ENCODE measurements around the gene EAF2. TPM values are rescaled to one million over a fixed set of nuclear protein-coding genes. Genes with fewer than 3 reads are reported as not detected.

Gene EAF2
- 3.9 and 5.5 TPM in 2 replicates for total RNA-seq (2014; rRNA removed; shearing (Covaris generic))

- H3K4me3 ChIP-seq (ENCODE audit: insufficient read depth, low read depth, low read length): peak within 1 kb of the TSS; percentile 71
- DNase-seq: peak; percentile 97
- H3K36me3 ChIP-seq (replicated peaks; ENCODE audit: control insufficient read depth, insufficient read depth, low read length): no peaks in the 10 kb centered on the region; the same call in 1 of the 2 replicates
- H3K27me3 ChIP-seq (ENCODE audit: control insufficient read depth, insufficient read depth, low read length): peaks cover 4% of the 10 kb centered on the region
These were observed at the start of gene EAF2, which contains the start of gene IQCB1 for GRCh38 chr3:121834671-121835464. EAF2 (plus strand) TSS chr3:121835209; CDS start chr3:121835286, 77 bp downstream. IQCB1 (minus strand) TSS chr3:121835060; CDS start chr3:121828960, 6,100 bp downstream.

DNA sequence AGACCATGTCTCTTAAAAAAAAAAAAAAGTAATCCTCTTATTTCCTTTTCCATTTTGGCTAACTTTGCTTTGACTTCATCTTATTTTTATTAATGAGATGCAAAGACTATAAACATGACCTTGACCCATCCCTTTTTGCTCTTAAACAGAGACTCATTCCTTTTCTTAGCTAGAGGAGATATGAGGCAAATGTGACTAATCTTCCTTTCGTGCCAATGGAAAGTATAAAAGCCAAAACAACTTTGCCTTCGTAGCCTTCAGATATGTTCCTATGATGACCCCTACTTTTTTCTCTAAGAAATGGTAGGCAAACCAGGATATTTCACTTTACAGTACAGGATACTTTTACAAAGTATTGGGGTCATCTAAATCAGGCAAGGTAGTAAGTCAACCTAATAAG is 48.5 kb upstream of the EAF2 start:
- H3K36me3 ChIP-seq (replicated peaks; ENCODE audit: control insufficient read depth, insufficient read depth, low read length): peaks cover 6% of the 10 kb centered on the region
- H3K27me3 ChIP-seq (ENCODE audit: control insufficient read depth, insufficient read depth, low read length): no peaks in the 10 kb centered on the region
- H3K4me3 ChIP-seq (ENCODE audit: insufficient read depth, low read depth, low read length): no peak overlapping the region
- no peak for DNase-seq

GRCh38 chr3:121793078-121793477 is 41.9 kb upstream of the EAF2 start:
- H3K4me3 ChIP-seq (ENCODE audit: insufficient read depth, low read depth, low read length): no peak overlapping the region
- peaks cover 4% of the 10 kb centered on the region for H3K36me3 ChIP-seq (replicated peaks; ENCODE audit: control insufficient read depth, insufficient read depth, low read length)

GRCh38 chr3:121794264-121794983 is 40.6 kb upstream of the EAF2 start:
- no peaks in the 10 kb centered on the region; the same call in 1 of the 2 replicates for H3K36me3 ChIP-seq (replicated peaks; ENCODE audit: control insufficient read depth, insufficient read depth, low read length)
- DNase-seq: no peak
- no peaks in the 10 kb centered on the region for H3K27me3 ChIP-seq (ENCODE audit: control insufficient read depth, insufficient read depth, low read length)
- no peak overlapping the region for H3K4me3 ChIP-seq (ENCODE audit: insufficient read depth, low read depth, low read length)

More at GRCh38 chr3:121793078-121793477, 41.9 kb upstream of the EAF2 start:
- DNase-seq: no peak
- no peaks in the 10 kb centered on the region for H3K27me3 ChIP-seq (ENCODE audit: control insufficient read depth, insufficient read depth, low read length)

GRCh38 chr3:121796970-121797369 is 38.0 kb upstream of the EAF2 start:
- Histone ChIP-seq H3K27me3 (ENCODE audit: control insufficient read depth, insufficient read depth, low read length) (no peaks in the 10 kb centered on the region), H3K4me3 (ENCODE audit: insufficient read depth, low read depth, low read length) (no peak overlapping the region), H3K36me3 (replicated peaks; ENCODE audit: control insufficient read depth, insufficient read depth, low read length) (no peaks in the 10 kb centered on the region; the same call in 1 of the 2 replicates)
- DNase-seq: no peak

- DNase-seq: no peak
- Histone ChIP-seq H3K36me3 (replicated peaks; ENCODE audit: control insufficient read depth, insufficient read depth, low read length) (no peaks in the 10 kb centered on the region; the same call in 1 of the 2 replicates), H3K27me3 (ENCODE audit: control insufficient read depth, insufficient read depth, low read length) (no peaks in the 10 kb centered on the region), H3K4me3 (ENCODE audit: insufficient read depth, low read depth, low read length) (no peak overlapping the region)
These were observed 34.1 kb upstream of the EAF2 start for GRCh38 chr3:121800906-121801305.

GRCh38 chr3:121803771-121804320 is 31.2 kb upstream of the EAF2 start:
- Histone ChIP-seq H3K27me3 (ENCODE audit: control insufficient read depth, insufficient read depth, low read length) (no peaks in the 10 kb centered on the region), H3K4me3 (ENCODE audit: insufficient read depth, low read depth, low read length) (no peak overlapping the region)
- no peak for DNase-seq

DNA sequence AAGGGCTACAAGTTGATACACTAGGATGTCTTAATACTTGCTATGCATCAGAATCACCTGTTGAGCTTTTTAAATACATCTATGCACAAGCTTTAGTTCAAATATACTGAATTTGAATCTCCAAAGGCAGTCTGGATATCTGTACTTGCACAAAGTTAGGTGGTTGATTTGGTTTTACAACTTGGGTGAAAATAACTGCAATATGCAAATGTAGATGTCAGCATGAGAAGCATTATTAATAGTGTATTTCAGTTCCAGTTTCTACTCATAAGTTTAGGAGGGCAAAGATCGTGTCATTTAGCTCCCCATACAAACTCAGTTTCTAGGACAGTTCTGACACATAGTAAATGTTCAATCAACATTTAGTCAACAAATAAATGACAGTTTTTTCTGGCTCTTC is 25.8 kb upstream of the EAF2 start:
- no peaks in the 10 kb centered on the region; the same call in none of the 2 replicates for H3K36me3 ChIP-seq (replicated peaks; ENCODE audit: control insufficient read depth, insufficient read depth, low read length)
- H3K4me3 ChIP-seq (ENCODE audit: insufficient read depth, low read depth, low read length): no peak overlapping the region
- DNase-seq: no peak
- H3K27me3 ChIP-seq (ENCODE audit: control insufficient read depth, insufficient read depth, low read length): no peaks in the 10 kb centered on the region

More at GRCh38 chr3:121803771-121804320, 31.2 kb upstream of the EAF2 start:
- H3K36me3 ChIP-seq (replicated peaks; ENCODE audit: control insufficient read depth, insufficient read depth, low read length): no peaks in the 10 kb centered on the region; the same call in 1 of the 2 replicates

- Histone ChIP-seq H3K36me3 (replicated peaks; ENCODE audit: control insufficient read depth, insufficient read depth, low read length) (no peaks in the 10 kb centered on the region; the same call in 1 of the 2 replicates), H3K27me3 (ENCODE audit: control insufficient read depth, insufficient read depth, low read length) (no peaks in the 10 kb centered on the region), H3K4me3 (ENCODE audit: insufficient read depth, low read depth, low read length) (no peak overlapping the region)
- DNase-seq: no peak
These were observed 17.3 kb upstream of the EAF2 start for GRCh38 chr3:121817753-121818152.

DNA sequence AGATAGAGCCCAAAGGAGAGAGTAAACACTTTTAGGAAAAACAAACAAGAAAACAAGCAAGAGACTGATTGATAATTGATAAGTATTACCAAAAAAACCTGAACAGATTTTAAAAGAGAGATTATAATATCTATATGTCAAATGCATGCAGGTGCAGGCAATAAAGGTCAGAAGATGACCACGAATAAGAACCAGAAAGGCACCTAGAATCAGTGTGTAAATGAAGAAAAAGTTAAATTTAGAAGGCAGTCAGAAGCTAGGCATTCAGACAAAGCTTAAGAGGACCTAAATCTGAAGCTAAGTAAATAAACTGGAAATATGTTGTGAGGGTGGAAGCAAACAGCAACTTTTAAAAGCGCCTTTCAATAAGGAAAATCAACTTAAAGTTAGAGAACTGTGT is 16.4 kb upstream of the EAF2 start:
- Histone ChIP-seq H3K36me3 (replicated peaks; ENCODE audit: control insufficient read depth, insufficient read depth, low read length) (no peaks in the 10 kb centered on the region; the same call in 1 of the 2 replicates), H3K27me3 (ENCODE audit: control insufficient read depth, insufficient read depth, low read length) (no peaks in the 10 kb centered on the region), H3K4me3 (ENCODE audit: insufficient read depth, low read depth, low read length) (no peak overlapping the region)
- no peak for DNase-seq

DNA sequence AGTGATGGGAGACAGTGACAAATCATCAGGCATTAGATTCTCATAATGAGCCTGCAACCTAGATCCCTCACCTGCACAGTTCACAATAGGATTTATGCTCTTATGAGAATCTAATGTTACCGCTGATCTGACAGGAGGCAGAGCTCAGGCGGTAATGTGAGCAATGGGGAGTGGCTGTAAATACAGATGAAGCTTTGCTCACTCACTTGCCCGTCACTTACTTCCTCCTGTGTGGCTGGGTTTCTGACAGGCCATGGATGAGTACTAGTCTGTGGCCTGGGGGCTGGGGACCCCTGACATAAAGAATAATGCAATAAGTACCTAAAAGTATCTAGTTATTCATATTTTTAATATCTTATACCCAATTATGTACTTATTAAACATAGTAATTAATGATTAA is 15.8 kb upstream of the EAF2 start:
- no peak for DNase-seq
- Histone ChIP-seq H3K27me3 (ENCODE audit: control insufficient read depth, insufficient read depth, low read length) (no peaks in the 10 kb centered on the region), H3K36me3 (replicated peaks; ENCODE audit: control insufficient read depth, insufficient read depth, low read length) (peaks cover 1% of the 10 kb centered on the region; the same call in 1 of the 2 replicates), H3K4me3 (ENCODE audit: insufficient read depth, low read depth, low read length) (no peak overlapping the region)

- no peaks in the 10 kb centered on the region for H3K27me3 ChIP-seq (ENCODE audit: control insufficient read depth, insufficient read depth, low read length)
- no peak overlapping the region for H3K4me3 ChIP-seq (ENCODE audit: insufficient read depth, low read depth, low read length)
- H3K36me3 ChIP-seq (replicated peaks; ENCODE audit: control insufficient read depth, insufficient read depth, low read length): peaks cover 3% of the 10 kb centered on the region; the same call in 1 of the 2 replicates
- DNase-seq: no peak
These were observed 13.4 kb upstream of the EAF2 start for GRCh38 chr3:121821421-121822199.

DNA sequence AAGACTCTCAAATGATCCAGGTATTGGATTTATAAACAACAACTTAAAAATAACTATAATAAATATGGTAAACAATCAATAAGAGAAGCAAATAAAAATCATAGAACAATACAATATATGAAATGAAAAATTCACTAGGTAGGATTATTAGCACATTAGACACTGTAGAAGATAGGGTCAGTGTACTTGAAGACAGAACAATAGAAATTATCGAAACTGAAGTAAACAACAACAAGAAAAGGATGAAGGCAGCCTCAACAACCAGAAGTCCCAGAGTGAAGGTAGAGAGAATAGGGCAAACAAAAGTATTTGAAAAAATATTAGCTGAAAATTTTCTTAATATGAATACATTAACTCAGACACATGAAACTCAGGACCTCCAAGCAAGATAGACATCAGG is 12.0 kb upstream of the EAF2 start:
- H3K4me3 ChIP-seq (ENCODE audit: insufficient read depth, low read depth, low read length): no peak overlapping the region
- peaks cover 3% of the 10 kb centered on the region for H3K36me3 ChIP-seq (replicated peaks; ENCODE audit: control insufficient read depth, insufficient read depth, low read length)
- no peaks in the 10 kb centered on the region for H3K27me3 ChIP-seq (ENCODE audit: control insufficient read depth, insufficient read depth, low read length)
- no peak for DNase-seq

GRCh38 chr3:121834157-121834670 is 795 bp upstream of the EAF2 start:
- Histone ChIP-seq H3K4me3 (ENCODE audit: insufficient read depth, low read depth, low read length) (peak overlapping the region; percentile 71), H3K27me3 (ENCODE audit: control insufficient read depth, insufficient read depth, low read length) (peaks cover 4% of the 10 kb centered on the region), H3K36me3 (replicated peaks; ENCODE audit: control insufficient read depth, insufficient read depth, low read length) (no peaks in the 10 kb centered on the region; the same call in 1 of the 2 replicates)
- DNase-seq: no peak
